SK-N-SH treated with all-trans-retinoic acid at 6 μM for 48 hours (cell line): ENCODE measurements around the gene NDUFB2.

Experiments used
- ATAC-seq: fragments of 200-7000 bp; cut with Tn5 transposase; 3 replicates; pipeline ENCODE4 v1.9.1; 2020; ENCODE audit warnings: mild to moderate bottlenecking, moderate library complexity
- ARNTL ChIP-seq: fragments of 450-650 bp; formaldehyde crosslinking; IDR thresholded peaks from 2 replicates; pipeline ENCODE4 v1.5.0; 2020; ENCODE audit warnings: low read depth, mild to moderate bottlenecking, moderate library complexity, borderline replicate concordance
- BACH2 ChIP-seq: fragments of 250-450 bp; sonication (Bioruptor Pico); IDR thresholded peaks from 2 replicates; pipeline ENCODE4 v1.9.0; 2021; ENCODE audit warnings: mild to moderate bottlenecking, borderline replicate concordance
- CREB5 ChIP-seq: fragments of 250-450 bp; sonication (Bioruptor Pico); IDR thresholded peaks from 2 replicates; pipeline ENCODE4 v1.5.1; 2020; ENCODE audit warnings: low read depth, mild to moderate bottlenecking, moderate library complexity
- CSDC2 ChIP-seq: fragments of 250-450 bp; sonication (Bioruptor Pico); IDR thresholded peaks from 2 replicates; pipeline ENCODE4 v1.5.0; 2020; ENCODE audit warnings: mild to moderate bottlenecking, moderate library complexity
- GLIS3 ChIP-seq: fragments of 250-450 bp; sonication (Bioruptor Pico); IDR thresholded peaks from 2 replicates; pipeline ENCODE4 v1.5.0; 2020; ENCODE audit warnings: mild to moderate bottlenecking, moderate library complexity
- ISL1 ChIP-seq: fragments of 250-450 bp; sonication (Bioruptor Pico); IDR thresholded peaks from 2 replicates; pipeline ENCODE4 v2.1.2; 2022; ENCODE audit warnings: mild to moderate bottlenecking, moderate library complexity
- OSR1 ChIP-seq: fragments of 250-450 bp; sonication (Bioruptor Pico); IDR thresholded peaks from 2 replicates; pipeline ENCODE4 v1.8.0; 2022; ENCODE audit warnings: moderate library complexity, mild to moderate bottlenecking, inconsistent platforms
- PPARA ChIP-seq: fragments of 250-450 bp; sonication (Bioruptor Pico); IDR thresholded peaks from 2 replicates; pipeline ENCODE4 v1.5.0; 2020; ENCODE audit warnings: mild to moderate bottlenecking, borderline replicate concordance
- RARB ChIP-seq: fragments of 250-450 bp; sonication (Bioruptor Pico); IDR thresholded peaks from 2 replicates; pipeline ENCODE4 v1.8.0; 2021; ENCODE audit warnings: mild to moderate bottlenecking, moderate library complexity
- SNAI2 ChIP-seq: fragments of 250-450 bp; sonication (Bioruptor Pico); IDR thresholded peaks from 2 replicates; pipeline ENCODE4 v1.5.0; 2020; ENCODE audit warnings: mild to moderate bottlenecking, moderate library complexity
- TCF4 ChIP-seq: fragments of 250-450 bp; sonication (Bioruptor Pico); IDR thresholded peaks from 2 replicates; pipeline ENCODE4 v1.8.0; 2021; ENCODE audit warnings: mild to moderate bottlenecking, moderate library complexity, borderline replicate concordance
- TOX ChIP-seq: fragments of 250-450 bp; sonication (Bioruptor Pico); IDR thresholded peaks from 2 replicates; pipeline ENCODE4 v1.8.0; 2021; ENCODE audit warnings: mild to moderate bottlenecking, moderate library complexity, borderline replicate concordance
- TSHZ2 ChIP-seq: fragments of 250-450 bp; sonication (Bioruptor Pico); IDR thresholded peaks from 2 replicates; pipeline ENCODE4 v1.5.0; 2020; ENCODE audit warnings: mild to moderate bottlenecking, moderate library complexity
- ZC3H10 ChIP-seq: fragments of 250-450 bp; sonication (Bioruptor Pico); IDR thresholded peaks from 2 replicates; pipeline ENCODE4 v1.5.1; 2021; ENCODE audit warnings: mild to moderate bottlenecking, moderate library complexity
- ZFP30 ChIP-seq: fragments of 450-650 bp; formaldehyde crosslinking; IDR thresholded peaks from 2 replicates; pipeline ENCODE4 v1.5.0; 2022; ENCODE audit warnings: mild to moderate bottlenecking, moderate library complexity
- ZNF565 ChIP-seq: fragments of 450-650 bp; formaldehyde crosslinking; conservative IDR thresholded peaks from 2 replicates; pipeline ENCODE4 v1.5.0; 2020; ENCODE audit warnings: low read depth, mild to moderate bottlenecking, moderate library complexity
- ZNF70 ChIP-seq: fragments of 450-650 bp; formaldehyde crosslinking; IDR thresholded peaks from 2 replicates; pipeline ENCODE4 v1.5.0; 2020; ENCODE audit warnings: mild to moderate bottlenecking, moderate library complexity
- ZNF8 ChIP-seq: fragments of 450-650 bp; formaldehyde crosslinking; IDR thresholded peaks from 2 replicates; pipeline ENCODE4 v1.5.0; 2020; ENCODE audit warnings: mild to moderate bottlenecking, moderate library complexity
- TF ChIP-seq, protein P1 (sequence below): fragments of 250-450 bp; sonication (Bioruptor Pico); IDR thresholded peaks from 2 replicates; pipeline ENCODE4 v1.5.1; 2021; ENCODE audit warnings: mild to moderate bottlenecking, moderate library complexity
- TF ChIP-seq, protein P2 (sequence below): fragments of 250-450 bp; sonication (Bioruptor Pico); IDR thresholded peaks from 2 replicates; pipeline ENCODE4 v1.8.0; 2021; ENCODE audit warnings: low read depth, mild to moderate bottlenecking, moderate library complexity, borderline replicate concordance
- TF ChIP-seq, protein P3 (sequence below): fragments of 250-450 bp; sonication (Bioruptor Pico); IDR thresholded peaks from 2 replicates; pipeline ENCODE4 v1.8.0; 2020; ENCODE audit warnings: mild to moderate bottlenecking, moderate library complexity, borderline replicate concordance

NDUFB2 gene

GRCh38 chr7:140698477-140698876, 2.0 kb downstream of the NDUFB2 start:
- no peak for ATAC-seq

GRCh38 chr7:140702774-140703173, 6.3 kb downstream of the NDUFB2 start:
- no peak for ATAC-seq

More at GRCh38 chr7:140698477-140698876, 2.0 kb downstream of the NDUFB2 start:
- no peak for TF ChIP-seq RARB
- no peak for TF ChIP-seq ZNF70 (CRISPR knock-in tag)
- no peak for TF ChIP-seq ZNF8 (CRISPR knock-in tag)
- TF ChIP-seq PPARA (CRISPR knock-in tag), result no peak
- no peak for TF ChIP-seq CSDC2 (CRISPR knock-in tag)
- no peak for TF ChIP-seq OSR1

More at GRCh38 chr7:140702774-140703173, 6.3 kb downstream of the NDUFB2 start:
- TF ChIP-seq TOX (no peak), ISL1 (CRISPR knock-in tag) (no peak), ZFP30 (CRISPR knock-in tag) (no peak), ZC3H10 (CRISPR knock-in tag) (no peak), GLIS3 (CRISPR knock-in tag) (no peak), ZNF70 (CRISPR knock-in tag) (no peak), CSDC2 (CRISPR knock-in tag) (no peak), CREB5 (CRISPR knock-in tag) (no peak), BACH2 (no peak), ZNF565 (CRISPR knock-in tag) (no peak), ARNTL (no peak), TCF4 (CRISPR knock-in tag) (no peak), TSHZ2 (CRISPR knock-in tag) (no peak), OSR1 (no peak), PPARA (CRISPR knock-in tag) (no peak), SNAI2 (CRISPR knock-in tag) (no peak)
- TF ChIP-seq, protein P1, sequence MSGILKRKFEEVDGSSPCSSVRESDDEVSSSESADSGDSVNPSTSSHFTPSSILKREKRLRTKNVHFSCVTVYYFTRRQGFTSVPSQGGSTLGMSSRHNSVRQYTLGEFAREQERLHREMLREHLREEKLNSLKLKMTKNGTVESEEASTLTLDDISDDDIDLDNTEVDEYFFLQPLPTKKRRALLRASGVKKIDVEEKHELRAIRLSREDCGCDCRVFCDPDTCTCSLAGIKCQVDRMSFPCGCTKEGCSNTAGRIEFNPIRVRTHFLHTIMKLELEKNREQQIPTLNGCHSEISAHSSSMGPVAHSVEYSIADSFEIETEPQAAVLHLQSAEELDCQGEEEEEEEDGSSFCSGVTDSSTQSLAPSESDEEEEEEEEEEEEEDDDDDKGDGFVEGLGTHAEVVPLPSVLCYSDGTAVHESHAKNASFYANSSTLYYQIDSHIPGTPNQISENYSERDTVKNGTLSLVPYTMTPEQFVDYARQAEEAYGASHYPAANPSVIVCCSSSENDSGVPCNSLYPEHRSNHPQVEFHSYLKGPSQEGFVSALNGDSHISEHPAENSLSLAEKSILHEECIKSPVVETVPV, result no peak
- TF ChIP-seq, protein P2, sequence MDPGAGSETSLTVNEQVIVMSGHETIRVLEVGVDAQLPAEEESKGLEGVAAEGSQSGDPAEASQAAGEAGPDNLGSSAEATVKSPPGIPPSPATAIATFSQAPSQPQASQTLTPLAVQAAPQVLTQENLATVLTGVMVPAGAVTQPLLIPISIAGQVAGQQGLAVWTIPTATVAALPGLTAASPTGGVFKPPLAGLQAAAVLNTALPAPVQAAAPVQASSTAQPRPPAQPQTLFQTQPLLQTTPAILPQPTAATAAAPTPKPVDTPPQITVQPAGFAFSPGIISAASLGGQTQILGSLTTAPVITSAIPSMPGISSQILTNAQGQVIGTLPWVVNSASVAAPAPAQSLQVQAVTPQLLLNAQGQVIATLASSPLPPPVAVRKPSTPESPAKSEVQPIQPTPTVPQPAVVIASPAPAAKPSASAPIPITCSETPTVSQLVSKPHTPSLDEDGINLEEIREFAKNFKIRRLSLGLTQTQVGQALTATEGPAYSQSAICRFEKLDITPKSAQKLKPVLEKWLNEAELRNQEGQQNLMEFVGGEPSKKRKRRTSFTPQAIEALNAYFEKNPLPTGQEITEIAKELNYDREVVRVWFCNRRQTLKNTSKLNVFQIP (CRISPR knock-in tag), result no peak
- TF ChIP-seq, protein P3, sequence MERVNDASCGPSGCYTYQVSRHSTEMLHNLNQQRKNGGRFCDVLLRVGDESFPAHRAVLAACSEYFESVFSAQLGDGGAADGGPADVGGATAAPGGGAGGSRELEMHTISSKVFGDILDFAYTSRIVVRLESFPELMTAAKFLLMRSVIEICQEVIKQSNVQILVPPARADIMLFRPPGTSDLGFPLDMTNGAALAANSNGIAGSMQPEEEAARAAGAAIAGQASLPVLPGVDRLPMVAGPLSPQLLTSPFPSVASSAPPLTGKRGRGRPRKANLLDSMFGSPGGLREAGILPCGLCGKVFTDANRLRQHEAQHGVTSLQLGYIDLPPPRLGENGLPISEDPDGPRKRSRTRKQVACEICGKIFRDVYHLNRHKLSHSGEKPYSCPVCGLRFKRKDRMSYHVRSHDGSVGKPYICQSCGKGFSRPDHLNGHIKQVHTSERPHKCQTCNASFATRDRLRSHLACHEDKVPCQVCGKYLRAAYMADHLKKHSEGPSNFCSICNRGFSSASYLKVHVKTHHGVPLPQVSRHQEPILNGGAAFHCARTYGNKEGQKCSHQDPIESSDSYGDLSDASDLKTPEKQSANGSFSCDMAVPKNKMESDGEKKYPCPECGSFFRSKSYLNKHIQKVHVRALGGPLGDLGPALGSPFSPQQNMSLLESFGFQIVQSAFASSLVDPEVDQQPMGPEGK, result no peak
